Liver (tissue), 9 donors: ENCODE results near the gene HACE1. TPM values are rescaled to one million over a fixed set of nuclear protein-coding genes. Genes with fewer than 3 reads are reported as not detected.

Experiments
- DNase-seq: peaks from one replicate; pipeline ENCODE4 v3.0.0-alpha.2; 2017; ENCODE audit warnings: low spot score
- H3K27ac ChIP-seq, 2 donors: one replicate each; pipeline ENCODE4 v1.7.0; 2013; ENCODE audit warnings: inconsistent platforms in 2 of 2, low read length in 2 of 2, control low read depth in 1 of 2, low read depth in 1 of 2, mild to moderate bottlenecking in 1 of 2
- H3K27me3 ChIP-seq, 4 donors: one replicate each; pipeline versions ENCODE4 v1.6.1 to v1.7.0; 2013; ENCODE audit warnings: low read length in 3 of 4, inconsistent platforms in 1 of 4, mild to moderate bottlenecking in 1 of 4, moderate library complexity in 1 of 4; ENCODE audit not compliant: control insufficient read depth in 4 of 4, insufficient read depth in 4 of 4
- H3K36me3 ChIP-seq, 4 donors: one replicate each; pipeline versions ENCODE4 v1.6.1 to v1.7.0; 2013; ENCODE audit warnings: low read length in 3 of 4, mild to moderate bottlenecking in 3 of 4, low read depth in 1 of 4, moderate library complexity in 1 of 4; ENCODE audit not compliant: control insufficient read depth in 4 of 4, insufficient read depth in 3 of 4
- H3K4me1 ChIP-seq, 4 donors: one replicate each; pipeline versions ENCODE4 v1.6.1 to v1.7.0; 2013; ENCODE audit warnings: low read length in 3 of 4, mild to moderate bottlenecking in 3 of 4, moderate library complexity in 1 of 4; ENCODE audit not compliant: control insufficient read depth in 4 of 4, insufficient read depth in 4 of 4
- H3K4me3 ChIP-seq, 3 donors: one replicate each; pipeline versions ENCODE4 v1.6.1 to v1.7.0; 2013; ENCODE audit warnings: low read length in 3 of 3, control low read depth in 1 of 3, low read depth in 1 of 3, mild to moderate bottlenecking in 1 of 3
- H3K9ac ChIP-seq, 2 donors: one replicate each; pipeline ENCODE4 v1.7.0; 2013; ENCODE audit warnings: low read length in 2 of 2, mild to moderate bottlenecking in 2 of 2, moderate library complexity in 2 of 2, control low read depth in 1 of 2, low read depth in 1 of 2
- H3K9me3 ChIP-seq, 4 donors: one replicate each; pipeline versions ENCODE4 v1.6.1 to v1.7.0; 2013; ENCODE audit warnings: low read length in 3 of 4; ENCODE audit not compliant: control insufficient read depth in 4 of 4
- EGR1 ChIP-seq, 2 donors: IDR thresholded peaks; 2 replicates each; pipeline ENCODE4 v1.6.1; 2016 to 2018; ENCODE audit warnings: antibody characterized with exemption in 2 of 2, low read depth in 2 of 2
- FOXA1 ChIP-seq: IDR thresholded peaks from 2 replicates; pipeline ENCODE4 v1.6.1; 2016; ENCODE audit warnings: antibody characterized with exemption
- FOXA2 ChIP-seq: IDR thresholded peaks from 2 replicates; pipeline ENCODE4 v1.6.1; 2016; ENCODE audit warnings: antibody characterized with exemption
- GABPA ChIP-seq, 2 donors: IDR thresholded peaks in 1 of 2; conservative IDR thresholded peaks in 1 of 2; 2 replicates each; pipeline ENCODE4 v1.6.1; 2016; ENCODE audit warnings: antibody characterized with exemption in 2 of 2, mild to moderate bottlenecking in 1 of 2, moderate library complexity in 1 of 2
- HNF4A ChIP-seq, 2 donors: conservative IDR thresholded peaks; 2 replicates each; pipeline ENCODE4 v1.6.1; 2016; ENCODE audit warnings: antibody characterized with exemption in 2 of 2, mild to moderate bottlenecking in 2 of 2
- HNF4G ChIP-seq: IDR thresholded peaks from 2 replicates; pipeline ENCODE4 v1.6.1; 2016; ENCODE audit warnings: antibody characterized with exemption
- JUND ChIP-seq, 2 donors: IDR thresholded peaks; 2 replicates each; pipeline ENCODE4 v1.6.1; 2016; ENCODE audit warnings: antibody characterized with exemption in 2 of 2
- NR2F2 ChIP-seq: IDR thresholded peaks from 2 replicates; pipeline ENCODE4 v1.6.1; 2016; ENCODE audit warnings: antibody characterized with exemption
- RAD21 ChIP-seq, 2 donors: IDR thresholded peaks; 2 replicates each; pipeline ENCODE4 v1.6.1; 2016; ENCODE audit warnings: antibody characterized with exemption in 2 of 2, mild to moderate bottlenecking in 2 of 2
- RXRA ChIP-seq, 2 donors: IDR thresholded peaks; 2 replicates each; pipeline ENCODE4 v1.6.1; 2017 to 2018; ENCODE audit warnings: antibody characterized with exemption in 2 of 2, mild to moderate bottlenecking in 1 of 2
- SP1 ChIP-seq: IDR thresholded peaks from 2 replicates; pipeline ENCODE4 v1.6.1; 2018; ENCODE audit warnings: antibody characterized with exemption, mild to moderate bottlenecking
- TAF1 ChIP-seq: conservative IDR thresholded peaks from 2 replicates; pipeline ENCODE4 v1.6.1; 2016; ENCODE audit warnings: antibody characterized with exemption, mild to moderate bottlenecking
- YY1 ChIP-seq: IDR thresholded peaks from 2 replicates; pipeline ENCODE4 v1.6.1; 2016; ENCODE audit warnings: antibody characterized with exemption, mild to moderate bottlenecking
- WGBS: extraction: QIAGEN DNeasy Blood & Tissue Kit; methylation state at CpG from one replicate; pipeline ENCODE4 v1.1.7; 2013; 5-methylcytosine and 5-hydroxymethylcytosine counted together
- polyA plus RNA-seq, 2 donors: library from polyadenylated mRNA; stranded (reverse) in 1 of 2; unstranded in 1 of 2; fragments of 200-250 nt in 1 of 2; fragments of >200 nt in 1 of 2; fragmentation: Nextera tagmentation in 1 of 2; extraction: Ambion mirVana in 1 of 2; gene quantifications; one replicate each; pipeline versions ENCODE4 v1.2.1 to v1.2.3, GENCODE V29; 2013 to 2015
- total RNA-seq, 2 donors: library from RNA; depleted of rRNA; stranded (reverse); fragments of >200 nt; gene quantifications; one replicate each; pipeline ENCODE4 v1.2.3, GENCODE V29; 2014
- TF ChIP-seq, protein P1 (sequence below): IDR thresholded peaks from 2 replicates; pipeline ENCODE4 v1.6.1; 2016; ENCODE audit warnings: antibody characterized with exemption
- TF ChIP-seq, protein P2 (sequence below): IDR thresholded peaks from 2 replicates; pipeline ENCODE4 v1.6.1; 2016; ENCODE audit warnings: antibody characterized with exemption
- TF ChIP-seq, protein P3 (sequence below): IDR thresholded peaks from 2 replicates; pipeline ENCODE4 v1.6.1; 2016; ENCODE audit warnings: antibody characterized with exemption
- TF ChIP-seq, protein P4 (sequence below): IDR thresholded peaks from 2 replicates; pipeline ENCODE4 v1.6.1; 2016; ENCODE audit warnings: antibody characterized with exemption, mild to moderate bottlenecking
- TF ChIP-seq, protein P5 (sequence below): fragments of 150-350 bp; IDR thresholded peaks from 2 replicates; pipeline ENCODE4 v1.5.1; 2017; ENCODE audit warnings: improper control_type of control experiment, low read depth, low read length; ENCODE audit not compliant: missing input control
- donor health status: healthy.
- donor health status: healthy.
- donor health status: healthy.
- donor health status: healthy.
- donor health status: healthy.

Gene HACE1
- total and polyA plus RNA-seq, 4 donors, result 1.3 to 7.2 (median 2.5) TPM

DNA sequence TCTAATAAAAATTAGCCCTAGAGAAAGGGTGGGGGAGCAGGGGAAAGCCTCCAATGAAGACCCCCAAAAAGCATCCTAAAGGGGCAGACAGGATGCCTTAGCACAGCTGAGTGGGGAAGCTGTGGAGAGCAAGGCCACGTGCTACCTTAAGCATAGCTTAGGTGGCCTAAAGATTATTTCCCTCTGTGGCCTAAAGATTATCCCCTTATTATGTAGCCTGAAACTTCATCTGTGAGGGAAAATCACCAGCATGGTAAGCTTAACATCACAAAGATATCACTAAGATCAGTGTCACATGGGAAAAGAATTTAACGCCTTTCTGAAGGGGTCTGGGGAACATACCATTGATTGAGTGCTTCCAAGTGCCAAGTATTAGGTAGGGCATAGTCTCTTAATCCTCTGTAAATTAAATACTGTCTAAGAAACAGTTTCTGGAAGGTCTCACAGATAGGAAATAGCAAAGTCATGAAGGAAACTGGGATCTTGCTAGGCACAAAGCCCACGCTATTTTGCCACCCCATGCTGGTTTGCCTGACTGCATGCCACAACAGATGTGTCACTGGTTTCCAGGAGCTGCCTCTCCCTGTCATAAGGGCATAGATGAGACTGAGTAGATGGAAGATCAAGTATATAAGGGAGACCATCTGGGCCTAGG, 170.0 kb downstream of the HACE1 start:
- Histone ChIP-seq H3K9ac (no peak overlapping the region), H3K27ac (no peak overlapping the region), H3K9me3 (no peaks in the 10 kb centered on the region), H3K4me1 (no peaks in the 10 kb centered on the region), H3K27me3 (no peaks in the 10 kb centered on the region), H3K4me3 (no peak overlapping the region), H3K36me3 (no peaks in the 10 kb centered on the region)
- WGBS, result 87% methylated on average over 3 of the region's 3 CpGs
- DNase-seq, result no peak
- TF ChIP-seq NR2F2 (no peak), RXRA (IDR thresholded peaks at IDR 0.05) (no peak)
- TF ChIP-seq, protein P1, sequence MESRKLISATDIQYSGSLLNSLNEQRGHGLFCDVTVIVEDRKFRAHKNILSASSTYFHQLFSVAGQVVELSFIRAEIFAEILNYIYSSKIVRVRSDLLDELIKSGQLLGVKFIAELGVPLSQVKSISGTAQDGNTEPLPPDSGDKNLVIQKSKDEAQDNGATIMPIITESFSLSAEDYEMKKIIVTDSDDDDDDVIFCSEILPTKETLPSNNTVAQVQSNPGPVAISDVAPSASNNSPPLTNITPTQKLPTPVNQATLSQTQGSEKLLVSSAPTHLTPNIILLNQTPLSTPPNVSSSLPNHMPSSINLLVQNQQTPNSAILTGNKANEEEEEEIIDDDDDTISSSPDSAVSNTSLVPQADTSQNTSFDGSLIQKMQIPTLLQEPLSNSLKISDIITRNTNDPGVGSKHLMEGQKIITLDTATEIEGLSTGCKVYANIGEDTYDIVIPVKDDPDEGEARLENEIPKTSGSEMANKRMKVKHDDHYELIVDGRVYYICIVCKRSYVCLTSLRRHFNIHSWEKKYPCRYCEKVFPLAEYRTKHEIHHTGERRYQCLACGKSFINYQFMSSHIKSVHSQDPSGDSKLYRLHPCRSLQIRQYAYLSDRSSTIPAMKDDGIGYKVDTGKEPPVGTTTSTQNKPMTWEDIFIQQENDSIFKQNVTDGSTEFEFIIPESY, result no peak

DNA sequence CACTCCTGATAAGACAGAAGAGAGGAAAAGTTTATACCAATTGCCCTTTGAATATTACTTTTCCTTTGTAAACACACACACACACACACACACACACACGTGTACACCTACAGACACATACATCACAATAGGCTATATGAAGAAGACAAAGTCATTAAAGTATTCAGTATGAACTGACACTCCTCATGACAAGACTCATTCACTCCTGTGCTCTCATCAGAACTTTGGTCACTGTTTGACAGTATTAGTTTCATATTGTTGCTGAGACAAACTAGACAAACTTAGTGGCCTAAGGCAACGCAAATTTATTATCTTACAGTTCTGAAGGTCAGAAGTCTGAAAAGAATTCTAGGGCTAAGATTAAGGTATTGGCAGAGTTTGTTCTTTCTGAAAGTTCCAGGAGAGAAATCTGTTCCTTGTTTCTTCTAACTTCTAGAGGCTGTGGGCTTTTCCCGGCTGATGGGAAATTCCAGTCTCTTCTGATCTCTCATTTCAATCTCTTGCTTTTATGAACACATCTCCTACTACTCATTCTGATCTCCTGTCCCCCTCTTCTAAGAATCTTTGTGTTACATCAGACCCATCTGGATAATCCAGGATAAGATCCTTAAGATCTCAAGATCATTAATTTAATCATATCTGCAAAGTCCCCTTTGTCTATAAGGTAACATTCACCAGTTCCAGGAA, 171.3 kb downstream of the HACE1 start:
- no peaks in the 10 kb centered on the region for H3K27me3 ChIP-seq
- 74% methylated on average over 3 of the region's 3 CpGs for WGBS

More for the DNA sequence above, 171.3 kb downstream of the HACE1 start:
- DNase-seq, result no peak
- TF ChIP-seq RXRA (IDR thresholded peaks at IDR 0.05), result no peak
- TF ChIP-seq RAD21 (IDR thresholded peaks at IDR 0.05), result no peak
- TF ChIP-seq EGR1 (IDR thresholded peaks at IDR 0.05; ENCODE audit: low read depth in 2 of 2), result no peak
- TF ChIP-seq, protein P1, result no peak
- TF ChIP-seq FOXA2, result no peak
- no peak for TF ChIP-seq JUND (IDR thresholded peaks at IDR 0.05)
- no peak for TF ChIP-seq SP1
- TF ChIP-seq TAF1, result no peak
- no peak for TF ChIP-seq YY1
- TF ChIP-seq, protein P2, sequence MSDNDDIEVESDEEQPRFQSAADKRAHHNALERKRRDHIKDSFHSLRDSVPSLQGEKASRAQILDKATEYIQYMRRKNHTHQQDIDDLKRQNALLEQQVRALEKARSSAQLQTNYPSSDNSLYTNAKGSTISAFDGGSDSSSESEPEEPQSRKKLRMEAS, result no peak
- no peak for TF ChIP-seq HNF4G
- TF ChIP-seq, protein P3, sequence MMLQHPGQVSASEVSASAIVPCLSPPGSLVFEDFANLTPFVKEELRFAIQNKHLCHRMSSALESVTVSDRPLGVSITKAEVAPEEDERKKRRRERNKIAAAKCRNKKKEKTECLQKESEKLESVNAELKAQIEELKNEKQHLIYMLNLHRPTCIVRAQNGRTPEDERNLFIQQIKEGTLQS, result no peak
- no peak for TF ChIP-seq HNF4A (conservative IDR thresholded peaks at IDR 0.05)
- TF ChIP-seq, protein P4, sequence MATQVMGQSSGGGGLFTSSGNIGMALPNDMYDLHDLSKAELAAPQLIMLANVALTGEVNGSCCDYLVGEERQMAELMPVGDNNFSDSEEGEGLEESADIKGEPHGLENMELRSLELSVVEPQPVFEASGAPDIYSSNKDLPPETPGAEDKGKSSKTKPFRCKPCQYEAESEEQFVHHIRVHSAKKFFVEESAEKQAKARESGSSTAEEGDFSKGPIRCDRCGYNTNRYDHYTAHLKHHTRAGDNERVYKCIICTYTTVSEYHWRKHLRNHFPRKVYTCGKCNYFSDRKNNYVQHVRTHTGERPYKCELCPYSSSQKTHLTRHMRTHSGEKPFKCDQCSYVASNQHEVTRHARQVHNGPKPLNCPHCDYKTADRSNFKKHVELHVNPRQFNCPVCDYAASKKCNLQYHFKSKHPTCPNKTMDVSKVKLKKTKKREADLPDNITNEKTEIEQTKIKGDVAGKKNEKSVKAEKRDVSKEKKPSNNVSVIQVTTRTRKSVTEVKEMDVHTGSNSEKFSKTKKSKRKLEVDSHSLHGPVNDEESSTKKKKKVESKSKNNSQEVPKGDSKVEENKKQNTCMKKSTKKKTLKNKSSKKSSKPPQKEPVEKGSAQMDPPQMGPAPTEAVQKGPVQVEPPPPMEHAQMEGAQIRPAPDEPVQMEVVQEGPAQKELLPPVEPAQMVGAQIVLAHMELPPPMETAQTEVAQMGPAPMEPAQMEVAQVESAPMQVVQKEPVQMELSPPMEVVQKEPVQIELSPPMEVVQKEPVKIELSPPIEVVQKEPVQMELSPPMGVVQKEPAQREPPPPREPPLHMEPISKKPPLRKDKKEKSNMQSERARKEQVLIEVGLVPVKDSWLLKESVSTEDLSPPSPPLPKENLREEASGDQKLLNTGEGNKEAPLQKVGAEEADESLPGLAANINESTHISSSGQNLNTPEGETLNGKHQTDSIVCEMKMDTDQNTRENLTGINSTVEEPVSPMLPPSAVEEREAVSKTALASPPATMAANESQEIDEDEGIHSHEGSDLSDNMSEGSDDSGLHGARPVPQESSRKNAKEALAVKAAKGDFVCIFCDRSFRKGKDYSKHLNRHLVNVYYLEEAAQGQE, result no peak
- TF ChIP-seq FOXA1, result no peak
- no peak for TF ChIP-seq GABPA (IDR thresholded peaks at IDR 0.05 in 1 of 2, conservative IDR thresholded peaks at IDR 0.05 in 1 of 2)
- TF ChIP-seq, protein P5, sequence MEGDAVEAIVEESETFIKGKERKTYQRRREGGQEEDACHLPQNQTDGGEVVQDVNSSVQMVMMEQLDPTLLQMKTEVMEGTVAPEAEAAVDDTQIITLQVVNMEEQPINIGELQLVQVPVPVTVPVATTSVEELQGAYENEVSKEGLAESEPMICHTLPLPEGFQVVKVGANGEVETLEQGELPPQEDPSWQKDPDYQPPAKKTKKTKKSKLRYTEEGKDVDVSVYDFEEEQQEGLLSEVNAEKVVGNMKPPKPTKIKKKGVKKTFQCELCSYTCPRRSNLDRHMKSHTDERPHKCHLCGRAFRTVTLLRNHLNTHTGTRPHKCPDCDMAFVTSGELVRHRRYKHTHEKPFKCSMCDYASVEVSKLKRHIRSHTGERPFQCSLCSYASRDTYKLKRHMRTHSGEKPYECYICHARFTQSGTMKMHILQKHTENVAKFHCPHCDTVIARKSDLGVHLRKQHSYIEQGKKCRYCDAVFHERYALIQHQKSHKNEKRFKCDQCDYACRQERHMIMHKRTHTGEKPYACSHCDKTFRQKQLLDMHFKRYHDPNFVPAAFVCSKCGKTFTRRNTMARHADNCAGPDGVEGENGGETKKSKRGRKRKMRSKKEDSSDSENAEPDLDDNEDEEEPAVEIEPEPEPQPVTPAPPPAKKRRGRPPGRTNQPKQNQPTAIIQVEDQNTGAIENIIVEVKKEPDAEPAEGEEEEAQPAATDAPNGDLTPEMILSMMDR, result no peak
- no peak for TF ChIP-seq NR2F2
- Histone ChIP-seq H3K36me3 (no peaks in the 10 kb centered on the region), H3K4me3 (no peak overlapping the region), H3K9ac (no peak overlapping the region), H3K4me1 (no peaks in the 10 kb centered on the region), H3K9me3 (no peaks in the 10 kb centered on the region), H3K27ac (no peak overlapping the region)
